H9 (cell line): ENCODE measurements around the gene TUT4. TPM values are rescaled to one million over a fixed set of nuclear protein-coding genes. Genes with fewer than 3 reads are reported as not detected.

Source experiments
- DNase-seq: peaks from one replicate; pipeline ENCODE4 v3.0.0-alpha.2; 2017
- H2AFZ ChIP-seq: one replicate; pipeline ENCODE4 v1.6.1; 2013; ENCODE audit warnings: mild to moderate bottlenecking, low read length, control low read depth, moderate library complexity
- H2AK5ac ChIP-seq: 2 replicates; pipeline ENCODE4 v1.6.1; 2013; ENCODE audit warnings: low read length, control low read depth, mixed read lengths; ENCODE audit not compliant: insufficient read length
- H2BK120ac ChIP-seq: one replicate; pipeline ENCODE4 v1.6.1; 2013; ENCODE audit warnings: low read depth, mild to moderate bottlenecking, low read length, control low read depth, inconsistent platforms; ENCODE audit not compliant: poor library complexity, severe bottlenecking
- H2BK12ac ChIP-seq: 2 replicates; pipeline ENCODE4 v1.6.1; 2013; ENCODE audit warnings: low read length, control low read depth, mixed read lengths, low read depth; ENCODE audit not compliant: insufficient read length
- H2BK15ac ChIP-seq: 2 replicates; pipeline ENCODE4 v1.6.1; 2013; ENCODE audit warnings: low read depth, low read length, control low read depth
- H2BK20ac ChIP-seq: one replicate; pipeline ENCODE4 v1.6.1; 2013; ENCODE audit warnings: low read depth, mild to moderate bottlenecking, low read length, control low read depth, inconsistent platforms; ENCODE audit not compliant: poor library complexity, severe bottlenecking
- H2BK5ac ChIP-seq: 2 replicates; pipeline ENCODE4 v1.6.1; 2013; ENCODE audit warnings: low read length, control low read depth, mixed read lengths; ENCODE audit not compliant: insufficient read length
- H3K14ac ChIP-seq: 2 replicates; pipeline ENCODE4 v1.6.1; 2013; ENCODE audit warnings: low read length, control low read depth; ENCODE audit not compliant: insufficient read depth
- H3K18ac ChIP-seq: 2 replicates; pipeline ENCODE4 v1.6.1; 2013; ENCODE audit warnings: low read depth, mild to moderate bottlenecking, mixed read lengths, low read length, control low read depth; ENCODE audit not compliant: insufficient read length
- H3K23ac ChIP-seq: 2 replicates; pipeline ENCODE4 v1.6.1; 2013; ENCODE audit warnings: low read length, control low read depth, mixed read lengths, low read depth; ENCODE audit not compliant: insufficient read length
- H3K23me2 ChIP-seq: 2 replicates; pipeline ENCODE4 v1.6.1; 2013; ENCODE audit warnings: low read depth, mild to moderate bottlenecking, mixed read lengths, low read length, control low read depth; ENCODE audit not compliant: insufficient read length, poor library complexity, severe bottlenecking
- H3K27ac ChIP-seq: 2 replicates; pipeline ENCODE4 v1.5.1; 2013; ENCODE audit warnings: low read length, control low read depth, mixed read lengths, low read depth; ENCODE audit not compliant: insufficient read length
- H3K27me3 ChIP-seq: 2 replicates; pipeline ENCODE4 v1.6.1; 2013; ENCODE audit warnings: low read length, control low read depth, inconsistent platforms; ENCODE audit not compliant: insufficient read depth
- H3K4ac ChIP-seq: 2 replicates; pipeline ENCODE4 v1.6.1; 2013; ENCODE audit warnings: low read depth, mild to moderate bottlenecking, control low read depth, inconsistent platforms, low read length, moderate library complexity
- H3K4me1 ChIP-seq: 2 replicates; pipeline ENCODE4 v1.6.1; 2013; ENCODE audit warnings: low read length, control low read depth, inconsistent platforms; ENCODE audit not compliant: insufficient read depth
- H3K4me2 ChIP-seq: 2 replicates; pipeline ENCODE4 v1.6.1; 2013; ENCODE audit warnings: low read length, control low read depth, mixed read lengths; ENCODE audit not compliant: insufficient read length, insufficient read depth
- H3K56ac ChIP-seq: 2 replicates; pipeline ENCODE4 v1.6.1; 2013; ENCODE audit warnings: low read depth, mild to moderate bottlenecking, mixed read lengths, low read length, control low read depth; ENCODE audit not compliant: insufficient read length
- H3K79me1 ChIP-seq: 2 replicates; pipeline ENCODE4 v1.6.1; 2013; ENCODE audit warnings: low read depth, mild to moderate bottlenecking, moderate library complexity, low read length, control low read depth, inconsistent platforms; ENCODE audit not compliant: insufficient read depth, poor library complexity, severe bottlenecking
- H3K79me2 ChIP-seq: 2 replicates; pipeline ENCODE4 v1.6.1; 2013; ENCODE audit warnings: low read length, control low read depth, inconsistent platforms; ENCODE audit not compliant: insufficient read depth
- H3K9ac ChIP-seq: 2 replicates; pipeline ENCODE4 v1.6.1; 2013; ENCODE audit warnings: low read length, control low read depth, mixed read lengths; ENCODE audit not compliant: insufficient read length; ENCODE audit errors: extremely low read depth
- H3K9me3 ChIP-seq: one replicate; pipeline ENCODE4 v1.6.1; 2013; ENCODE audit warnings: low read depth, low read length, inconsistent platforms; ENCODE audit not compliant: control insufficient read depth
- H3T11ph ChIP-seq: one replicate; pipeline ENCODE4 v1.6.1; 2013; ENCODE audit warnings: mild to moderate bottlenecking, low read length, control low read depth, inconsistent platforms
- H4K20me1 ChIP-seq: one replicate; pipeline ENCODE4 v1.6.1; 2013; ENCODE audit not compliant: control insufficient read depth, insufficient read length, insufficient read depth
- H4K5ac ChIP-seq: 2 replicates; pipeline ENCODE4 v1.6.1; 2013; ENCODE audit warnings: low read depth, mild to moderate bottlenecking, mixed read lengths, low read length, control low read depth; ENCODE audit not compliant: insufficient read length
- H4K8ac ChIP-seq: replicated peaks from 2 replicates; pipeline ENCODE4 v1.6.1; 2013; ENCODE audit warnings: low read length, control low read depth, mixed read lengths, low read depth; ENCODE audit not compliant: insufficient read length
- H4K91ac ChIP-seq: 2 replicates; pipeline ENCODE4 v1.6.1; 2013; ENCODE audit warnings: low read depth, mild to moderate bottlenecking, moderate library complexity, mixed read lengths, low read length, control low read depth; ENCODE audit not compliant: insufficient read length
- H3K27ac Mint-ChIP-seq, 3 experiments: 2 replicates in 2 of 3; 3 replicates in 1 of 3; pipeline ENCODE4 v1.8.0; 2020 to 2021; ENCODE audit warnings: mixed read lengths in 3 of 3, mild to moderate bottlenecking in 1 of 3, moderate library complexity in 1 of 3
- H3K27me3 Mint-ChIP-seq: 2 replicates; pipeline ENCODE4 v1.8.0; 2021; ENCODE audit warnings: low read depth, mild to moderate bottlenecking, moderate library complexity, mixed read lengths
- H3K36me3 Mint-ChIP-seq, 3 experiments: 2 replicates in 2 of 3; 3 replicates in 1 of 3; pipeline ENCODE4 v1.8.0; 2020 to 2021; ENCODE audit warnings: low read depth in 3 of 3, mixed read lengths in 3 of 3; ENCODE audit not compliant: insufficient read depth in 1 of 3
- H3K4me1 Mint-ChIP-seq, 2 experiments: 2 replicates each; pipeline ENCODE4 v1.8.0; 2020; ENCODE audit warnings: mixed read lengths in 2 of 2
- H3K4me3 Mint-ChIP-seq, 2 experiments: 2 replicates in 1 of 2; 3 replicates in 1 of 2; pipeline ENCODE4 v1.8.0; 2020 to 2021; ENCODE audit warnings: mild to moderate bottlenecking in 2 of 2, mixed read lengths in 2 of 2, moderate library complexity in 1 of 2
- H3K9me3 Mint-ChIP-seq, 2 experiments: 2 replicates in 1 of 2; 3 replicates in 1 of 2; pipeline ENCODE4 v1.8.0; 2020; ENCODE audit warnings: mild to moderate bottlenecking in 2 of 2, mixed read lengths in 2 of 2, moderate library complexity in 1 of 2
- CTCF ChIP-seq: fragments of 200-600 bp; sonication (generic); conservative IDR thresholded peaks from 3 replicates; pipeline ENCODE4 v1.8.0; 2021; ENCODE audit warnings: antibody characterized with exemption, mild to moderate bottlenecking
- WGBS: extraction: QIAGEN DNeasy Blood & Tissue Kit; methylation state at CpG from one replicate; pipeline ENCODE4 v1.1.7; 2013; ENCODE audit warnings: missing lambda C conversion rate, low lambda C conversion rate, mixed read lengths; ENCODE audit not compliant: insufficient read length; ENCODE audit errors: extremely low coverage; 5-methylcytosine and 5-hydroxymethylcytosine counted together
- total RNA-seq: library from RNA; stranded (reverse); gene quantifications from 2 replicates; pipeline ENCODE4 v1.2.1, GENCODE V29; 2021

The TUT4 gene
- total RNA-seq, 1 experiment from 2014 or later: 59.3 TPM

DNA sequence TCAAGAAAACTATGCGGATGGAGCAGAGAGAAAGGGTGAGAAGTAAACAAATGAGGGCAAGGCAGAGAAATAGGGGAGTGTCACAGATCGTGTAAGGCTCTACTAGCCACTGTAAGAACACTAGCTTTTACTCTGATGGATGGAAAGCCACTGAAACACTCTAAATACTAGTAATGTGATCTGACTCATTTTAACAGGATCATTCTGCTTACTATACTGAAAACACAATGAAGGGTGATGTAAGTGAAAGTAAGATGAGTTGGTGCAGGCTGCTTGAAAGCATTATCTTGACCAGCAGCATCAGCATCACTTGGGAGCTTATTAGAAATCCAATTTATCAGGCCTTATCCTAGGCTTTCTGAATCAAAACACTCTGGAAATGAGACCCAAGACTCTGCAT is 32.7 kb downstream of the TUT4 start:
- H3K18ac ChIP-seq: no peak overlapping the region
- no peak overlapping the region for H4K8ac ChIP-seq
- no peak overlapping the region for H2BK12ac ChIP-seq
- H3K9me3 ChIP-seq: no peaks in the 10 kb centered on the region
- Mint-ChIP-seq H3K36me3 (peaks cover 3 to 22% (median 19%) of the 10 kb centered on the region in 3 experiments; a peak in 5 of 7 replicates), H3K9me3 (no peaks in the 10 kb centered on the region), H3K4me1 (peaks cover 6 to 9% of the 10 kb centered on the region in 2 experiments), H3K4me3 (no peak overlapping the region), H3K27me3 (no peaks in the 10 kb centered on the region), H3K27ac (0 out of 7 replicates have a peak overlapping the region, but pooled peaks of 1 of the 3 experiments have one; percentile 1)
- H2AFZ ChIP-seq: no peak overlapping the region
- H4K20me1 ChIP-seq: no peaks in the 10 kb centered on the region
- no peak overlapping the region for H3K23ac ChIP-seq
- H2AK5ac ChIP-seq: no peak overlapping the region
- no peak overlapping the region for H4K91ac ChIP-seq
- H3K79me1 ChIP-seq: peaks cover 2% of the 10 kb centered on the region
- no peak overlapping the region for H2BK20ac ChIP-seq
- no peaks in the 10 kb centered on the region for H3K4me1 ChIP-seq
- no peak overlapping the region for H3K27ac ChIP-seq
- WGBS: no CpG with 5 or more reads among the region's 2 CpGs
- H3K14ac ChIP-seq: no peak overlapping the region
- H2BK15ac ChIP-seq: no peak overlapping the region
- H2BK120ac ChIP-seq: no peak overlapping the region
- H4K5ac ChIP-seq: no peak overlapping the region
- no peak overlapping the region for H3K4me2 ChIP-seq
- no peak overlapping the region for H3T11ph ChIP-seq
- TF ChIP-seq CTCF: no peak
- no peak overlapping the region for H3K9ac ChIP-seq
- DNase-seq: no peak
- H3K4ac ChIP-seq: no peak overlapping the region
- no peaks in the 10 kb centered on the region for H3K79me2 ChIP-seq
- no peak overlapping the region for H3K56ac ChIP-seq
- H3K27me3 ChIP-seq: no peaks in the 10 kb centered on the region
- no peaks in the 10 kb centered on the region for H3K23me2 ChIP-seq
- no peak overlapping the region for H2BK5ac ChIP-seq
